ENCODE data around the gene AVP.

- TF ChIP-seq POLR2A (IDR thresholded peaks at IDR 0.05; ENCODE audit: low read depth, low read length) (no peak), CTCF (IDR thresholded peaks at IDR 0.05; ENCODE audit: extremely low read depth in 1 of 2, insufficient read depth in 1 of 2, low read depth in 1 of 2, low read length in 2 of 2) (no peak), EZH2 (IDR thresholded peaks at IDR 0.05; ENCODE audit: borderline replicate concordance, low read depth, low read length, severe bottlenecking) (no peak)
These were observed 27.0 kb upstream of the AVP start for GRCh38 chr20:3111507-3111906.
